ENCODE data around the gene DR1. TPM values are rescaled to one million over a fixed set of nuclear protein-coding genes. Genes with fewer than 3 reads are reported as not detected.

The DR1 gene
- total and polyA plus RNA-seq, 2 of the 13 experiments (the other 11 are each of a cell fraction or from before 2014, with no cell fraction given) = 17.8 to 42.3 TPM

GRCh38 chr1:93348104-93348728, 2.5 kb downstream of the DR1 start:
- TF ChIP-seq JDP2 (CRISPR knock-in tag; IDR thresholded peaks at IDR 0.05; ENCODE audit: borderline replicate concordance) (no peak), ZNF30 (CRISPR knock-in tag; IDR thresholded peaks at IDR 0.05) (no peak), SIX4 (CRISPR knock-in tag; IDR thresholded peaks at IDR 0.05) (no peak), ZGPAT (CRISPR knock-in tag; IDR thresholded peaks at IDR 0.05) (no peak), FOXP1 (IDR thresholded peaks at IDR 0.05) (no peak), FOXP1 (CRISPR knock-in tag; IDR thresholded peaks at IDR 0.05) (no peak), MTERF4 (CRISPR knock-in tag; IDR thresholded peaks at IDR 0.05) (no peak), IKZF4 (CRISPR knock-in tag; IDR thresholded peaks at IDR 0.05; ENCODE audit: borderline replicate concordance, low read depth, not compliant biosample characterization) (no peak)
- H3K27ac ChIP-seq (ENCODE audit: extremely low read length, insufficient read depth, low read length) = no peak overlapping the region
- no TSS peak for BruUV-seq (replicated peaks)
- peak overlapping the region; percentile 81 to 99 (median 93) for H3K4me3 ChIP-seq (replicated peaks in 1 of 3; ENCODE audit: insufficient read depth in 1 of 3, low read depth in 2 of 3, low read length in 3 of 3)
- CTCF ChIA-PET (ENCODE audit: low intra/inter-chr PET ratio, low total read pairs) = no interaction called here
- in situ Hi-C loops (cut with HindIII; ENCODE audit: extremely low pct_ligation_motif_present, low pct_unique_long_range_greater_than_20kb) = loop anchor here (5.0 kb wide), 1 partner anchor 46 kb away; no protein-coding TSS in a partner anchor
- H4K20me1 ChIP-seq (ENCODE audit: insufficient read depth, low read length) = peaks cover 32% of the 10 kb centered on the region
- H3K27me3 ChIP-seq (ENCODE audit: control insufficient read depth in 1 of 2, insufficient read depth in 2 of 2, low read length in 2 of 2) = no peaks in the 10 kb centered on the region; a peak in 1 of 5 replicates
- POLR2A ChIA-PET = no interaction called here
- H3K4me2 ChIP-seq (ENCODE audit: low read depth, low read length) = peak overlapping the region; percentile 79
- intact Hi-C loops (cut with micrococcal nuclease; ENCODE audit: unreplicated experiment) = loop anchor here (2.0 to 5.0 kb wide), 4 partner anchors 43 to 499 kb away; no protein-coding TSS in a partner anchor
- no peak for ATAC-seq
- H2AFZ ChIP-seq (ENCODE audit: low read length) = no peak overlapping the region
- peak overlapping the region; percentile 88 for H3K9ac ChIP-seq (ENCODE audit: insufficient read depth, low read depth, low read length)
- no peak for DNase-seq (ENCODE audit: low spot score)
- H3K36me3 ChIP-seq (replicated peaks in 1 of 2; ENCODE audit: control insufficient read depth in 1 of 2, insufficient read depth in 2 of 2, low read length in 2 of 2) = peaks cover 4 to 5% of the 10 kb centered on the region in 2 experiments; a peak in 2 of 5 replicates
- H3K9me3 ChIP-seq (ENCODE audit: low read length) = no peaks in the 10 kb centered on the region
- 0% methylated on average over 2 of the region's 2 CpGs for WGBS (ENCODE audit: low lambda C conversion rate)
- H3K79me2 ChIP-seq (ENCODE audit: insufficient read depth, low read length) = peaks cover 80% of the 10 kb centered on the region
- peaks cover 34% of the 10 kb centered on the region for H3K4me1 ChIP-seq (ENCODE audit: insufficient read depth, low read length)
- no peak for FAIRE-seq

Measured in HepG2 (cell line).